Activated T-cell treated with anti-CD3 and anti-CD28 coated beads, Interleukin-2, amount 50 U/mL, for 48 hours (primary cell): Measurements from ENCODE around the gene CBFA2T3.
A peak's percentile ranks its signal among the peaks of the same experiment; 100 is the strongest.

ENCODE experiments used
- DNase-seq, 2 experiments: peaks; one replicate each; pipeline ENCODE4 v3.0.0-alpha.2; 2020

Gene CBFA2T3

DNA sequence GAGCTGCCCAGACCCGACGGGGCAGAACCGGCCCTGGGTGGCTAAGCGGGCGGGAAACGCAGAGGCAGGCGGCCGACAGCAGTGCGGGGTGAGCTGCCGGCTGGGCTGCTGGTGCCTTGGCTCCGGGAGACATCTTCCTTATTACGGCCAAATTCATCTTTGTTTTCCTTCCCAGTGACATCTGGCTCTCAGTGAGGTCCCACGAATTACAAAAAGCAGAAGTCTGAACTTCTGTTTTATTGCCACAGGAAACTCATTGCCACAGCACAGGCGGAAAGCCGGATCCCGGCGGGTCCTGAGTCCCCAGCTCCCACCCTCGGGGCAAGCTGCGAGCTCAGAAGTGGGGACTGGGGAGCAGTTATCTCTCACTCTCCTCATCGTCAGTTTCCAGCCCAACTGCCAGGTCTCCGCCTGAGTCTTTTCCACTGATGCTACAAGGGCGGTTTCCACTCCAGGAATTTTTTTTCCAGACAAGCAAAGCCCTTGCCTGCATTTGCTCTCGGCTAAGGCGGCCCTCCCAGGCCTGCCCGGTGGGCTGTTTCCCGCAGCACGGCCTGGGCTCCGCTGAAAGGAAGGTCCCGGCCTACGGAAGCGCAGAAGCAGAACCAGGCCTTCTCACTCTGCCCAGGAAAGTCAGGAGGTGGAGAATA lies 40.3 kb downstream of the CBFA2T3 start:
- no peak for DNase-seq

GRCh38 chr16:88936008-88936555 lies 40.9 kb downstream of the CBFA2T3 start:
- DNase-seq: no peak

GRCh38 chr16:88934066-88934667 lies 42.8 kb downstream of the CBFA2T3 start:
- no peak for DNase-seq

GRCh38 chr16:88932929-88933328 lies 44.1 kb downstream of the CBFA2T3 start:
- DNase-seq: no peak

GRCh38 chr16:88931936-88932335 lies 45.1 kb downstream of the CBFA2T3 start:
- no peak for DNase-seq

DNA sequence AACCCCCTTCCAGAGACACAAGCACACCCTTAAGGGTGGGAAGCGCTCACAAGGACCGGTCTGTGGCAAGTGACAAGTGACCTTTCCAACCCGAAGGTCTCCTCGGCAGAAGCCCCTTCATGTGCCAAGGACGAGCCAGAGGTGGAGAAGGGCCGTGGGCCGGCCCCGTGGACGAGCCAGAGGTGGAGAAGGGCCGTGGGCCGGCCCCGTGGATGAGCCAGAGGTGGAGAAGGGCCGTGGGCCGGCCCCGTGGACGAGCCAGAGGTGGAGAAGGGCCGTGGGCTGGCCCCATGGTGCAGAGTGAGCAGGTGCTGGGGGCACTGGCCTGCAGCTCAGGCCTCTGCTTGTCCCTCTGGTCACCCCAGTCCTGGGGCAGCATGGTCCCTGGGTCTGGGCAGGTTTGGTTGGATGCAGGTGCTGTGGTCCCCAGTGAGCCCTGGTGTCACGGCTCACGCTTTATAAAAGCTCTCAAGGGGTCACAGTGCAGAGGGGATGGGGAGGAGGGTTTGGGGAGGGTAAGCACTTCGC lies 45.6 kb downstream of the CBFA2T3 start:
- no peak for DNase-seq

- DNase-seq: no peak
Measured at GRCh38 chr16:88930716-88931115, 46.3 kb downstream of the CBFA2T3 start.

GRCh38 chr16:88929091-88929445 lies 47.9 kb downstream of the CBFA2T3 start:
- no peak for DNase-seq

- DNase-seq: no peak
Measured at GRCh38 chr16:88928405-88929090, 48.5 kb downstream of the CBFA2T3 start.

DNA sequence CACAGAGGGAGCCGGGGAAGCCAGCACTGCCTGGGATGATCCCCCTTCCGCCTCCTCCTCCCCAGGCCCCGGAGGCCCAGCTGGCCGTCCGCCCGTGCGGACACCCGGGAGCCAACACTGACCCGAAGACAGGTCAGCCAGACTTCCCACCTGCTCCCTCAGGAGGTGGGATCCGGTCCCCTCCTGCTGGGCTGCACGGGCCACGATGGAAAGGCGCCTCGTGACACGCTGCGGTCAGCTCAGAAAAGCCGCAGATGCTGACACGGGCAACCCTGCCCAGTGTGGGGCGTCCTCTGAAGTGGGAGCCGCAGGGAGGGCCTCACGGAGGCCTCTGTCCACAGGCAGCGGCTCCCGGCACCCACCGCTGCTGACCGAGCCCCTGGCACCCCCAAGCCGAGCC lies 49.3 kb downstream of the CBFA2T3 start:
- no peak for DNase-seq

- DNase-seq: no peak
Measured at GRCh38 chr16:88927010-88927409, 50.0 kb downstream of the CBFA2T3 start.

DNA sequence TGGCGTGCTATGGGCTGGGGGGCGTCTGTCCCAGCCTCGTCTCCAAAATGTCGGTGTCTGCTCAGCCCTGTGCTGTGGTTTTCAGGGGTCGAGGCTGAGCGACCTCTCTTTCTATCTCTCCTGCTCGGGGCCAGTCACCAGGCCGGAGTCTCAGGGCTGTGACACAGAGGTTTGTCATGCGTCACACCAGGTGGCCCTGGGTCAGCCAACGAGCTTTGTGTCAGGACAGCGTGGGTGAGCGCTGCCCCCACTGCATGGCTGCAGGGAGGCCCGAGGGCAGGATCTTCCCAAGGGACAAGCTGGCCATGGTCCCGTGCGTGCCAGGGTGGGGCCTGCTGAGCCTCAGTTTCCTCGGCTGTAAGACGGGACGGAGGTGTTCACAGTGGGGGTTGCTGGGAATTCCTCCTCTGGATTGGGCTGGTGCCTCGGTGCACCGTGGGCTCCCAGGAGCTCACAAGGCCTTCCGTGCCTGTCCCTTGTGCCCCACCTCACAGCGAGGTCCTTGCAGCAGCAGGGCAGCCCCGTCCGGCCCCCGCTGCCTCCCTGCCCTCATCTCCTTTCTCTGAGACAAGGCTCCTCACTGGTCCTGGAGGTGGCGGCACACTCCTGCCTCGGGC lies 50.5 kb downstream of the CBFA2T3 start:
- no peak for DNase-seq

DNA sequence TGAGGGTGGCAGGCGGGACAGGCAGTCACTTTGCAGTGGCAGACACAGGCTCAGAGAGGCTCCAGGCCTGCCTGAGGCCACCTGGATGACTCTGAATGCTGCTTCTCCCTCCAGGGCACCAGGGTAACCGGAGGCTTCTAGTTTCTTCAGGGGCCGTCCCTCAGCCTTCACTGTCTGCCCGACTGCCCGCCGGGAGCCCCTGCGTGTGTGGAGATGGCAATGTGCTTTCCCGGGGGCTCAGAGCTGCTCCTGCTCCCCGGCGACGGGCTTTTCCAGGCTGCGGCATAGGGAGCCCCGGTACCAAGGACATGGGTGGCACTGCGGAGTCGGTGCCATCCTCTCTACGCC lies 51.5 kb downstream of the CBFA2T3 start:
- no peak for DNase-seq

DNA sequence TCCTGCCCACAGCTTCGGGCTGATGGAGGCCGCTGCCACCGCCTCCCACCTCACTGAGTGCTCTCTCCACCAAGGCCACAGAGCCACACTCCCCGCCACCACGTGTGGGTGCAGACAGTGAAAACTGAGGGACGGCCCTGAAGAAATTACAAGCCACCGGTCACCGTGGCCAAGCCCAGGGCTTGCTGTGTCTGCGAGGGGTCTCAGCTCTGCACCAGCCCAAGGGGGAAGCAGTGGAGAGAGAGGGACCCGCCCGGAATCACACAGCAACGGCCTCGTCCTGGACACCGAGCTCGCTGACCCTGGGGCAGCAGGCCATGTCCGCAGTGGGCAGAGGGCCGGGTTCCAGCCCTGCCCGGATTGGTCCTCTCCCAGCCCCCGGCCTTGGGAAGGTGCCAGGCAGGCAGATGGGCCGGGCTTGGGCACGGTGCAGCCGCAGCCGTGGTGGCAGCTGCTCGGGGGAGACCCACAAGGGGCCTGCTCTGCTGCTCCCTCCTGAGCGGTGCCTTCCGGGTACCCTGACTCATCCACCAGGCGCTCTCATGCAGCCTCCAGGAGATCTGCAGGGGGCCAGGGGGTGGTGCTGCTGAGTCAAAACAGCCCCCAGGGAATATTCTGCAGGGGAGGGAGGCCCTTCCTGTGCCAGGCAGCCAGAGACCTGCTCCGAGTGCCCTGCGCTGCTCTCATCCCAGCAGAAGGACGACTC lies 52.0 kb downstream of the CBFA2T3 start:
- peak; percentile 38 to 64 for DNase-seq

DNA sequence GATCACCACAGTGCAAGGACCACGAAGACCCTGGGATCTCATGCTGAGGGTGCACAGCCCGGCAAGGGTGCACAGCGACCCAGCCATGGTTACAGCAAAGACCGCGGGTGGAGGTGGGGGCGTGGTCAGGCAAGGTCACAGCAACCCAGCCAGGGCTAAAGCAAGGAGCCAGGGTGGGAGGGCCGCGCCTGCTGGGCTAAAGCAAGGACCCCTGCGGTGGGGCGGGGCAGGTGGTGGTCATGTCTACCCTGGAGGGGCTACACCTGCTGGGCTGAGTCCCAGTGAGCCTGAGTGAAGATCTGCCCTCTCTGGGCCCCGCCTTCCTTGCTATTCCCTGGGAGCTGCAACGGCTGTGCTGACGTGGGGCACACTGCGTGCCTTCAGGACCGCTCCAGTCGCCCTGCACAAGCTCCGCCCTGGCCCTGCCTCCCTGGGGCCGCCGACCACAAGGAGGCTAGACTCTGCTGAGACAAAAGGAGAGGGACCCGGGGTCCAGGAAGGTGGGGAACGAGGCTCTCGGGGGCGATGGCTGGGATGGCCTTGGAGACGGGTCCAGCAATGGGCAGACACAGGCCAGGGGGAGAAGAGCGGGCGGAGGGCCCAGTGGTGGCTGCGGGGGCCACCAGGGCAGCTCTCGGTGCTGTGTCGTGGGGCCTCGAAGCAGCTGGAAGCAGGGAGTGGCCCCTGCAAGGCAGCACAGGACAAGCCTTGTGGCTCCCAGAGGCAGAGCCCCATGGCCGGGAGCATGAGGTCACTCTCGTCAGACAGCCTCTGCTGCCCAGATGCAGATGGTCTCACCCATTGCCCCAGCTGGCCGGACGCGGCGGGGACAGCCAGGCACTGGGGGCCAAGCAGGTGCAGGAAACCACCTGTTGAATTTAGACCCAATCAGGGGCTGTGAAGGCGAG lies 52.8 kb downstream of the CBFA2T3 start:
- no peak for DNase-seq

DNA sequence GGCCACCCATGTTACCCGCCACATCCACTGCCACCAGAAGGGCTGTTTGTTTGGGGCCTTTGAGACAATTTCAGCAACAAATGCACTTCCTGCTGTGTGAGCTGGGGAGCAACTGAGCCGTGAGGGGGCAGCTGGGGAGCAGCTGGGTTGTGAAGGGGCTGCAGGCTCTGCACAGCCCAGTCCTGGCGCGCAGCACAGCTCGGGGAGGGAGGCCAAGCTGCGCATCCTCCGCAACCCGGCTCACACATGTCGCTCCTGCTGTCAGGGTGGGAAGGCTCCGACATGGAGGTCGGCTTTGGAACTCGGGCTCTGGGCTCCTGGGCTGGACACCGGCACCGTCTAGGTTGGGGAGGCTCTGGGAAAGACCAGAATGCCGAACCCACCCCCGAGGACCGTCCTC lies 53.6 kb downstream of the CBFA2T3 start:
- no peak for DNase-seq

GRCh38 chr16:88922826-88923410 lies 54.1 kb downstream of the CBFA2T3 start:
- DNase-seq: no peak

- DNase-seq: no peak
Measured at GRCh38 chr16:88922114-88922825, 54.7 kb downstream of the CBFA2T3 start.

GRCh38 chr16:88921591-88921990 lies 55.4 kb downstream of the CBFA2T3 start:
- DNase-seq: no peak
